ENCODE results near the gene SNX33. TPM values are rescaled to one million over a fixed set of nuclear protein-coding genes. Genes with fewer than 3 reads are reported as not detected.

SNX33 gene
- total RNA-seq, 1 experiment from 2014 or later, result 19.8 TPM

DNA sequence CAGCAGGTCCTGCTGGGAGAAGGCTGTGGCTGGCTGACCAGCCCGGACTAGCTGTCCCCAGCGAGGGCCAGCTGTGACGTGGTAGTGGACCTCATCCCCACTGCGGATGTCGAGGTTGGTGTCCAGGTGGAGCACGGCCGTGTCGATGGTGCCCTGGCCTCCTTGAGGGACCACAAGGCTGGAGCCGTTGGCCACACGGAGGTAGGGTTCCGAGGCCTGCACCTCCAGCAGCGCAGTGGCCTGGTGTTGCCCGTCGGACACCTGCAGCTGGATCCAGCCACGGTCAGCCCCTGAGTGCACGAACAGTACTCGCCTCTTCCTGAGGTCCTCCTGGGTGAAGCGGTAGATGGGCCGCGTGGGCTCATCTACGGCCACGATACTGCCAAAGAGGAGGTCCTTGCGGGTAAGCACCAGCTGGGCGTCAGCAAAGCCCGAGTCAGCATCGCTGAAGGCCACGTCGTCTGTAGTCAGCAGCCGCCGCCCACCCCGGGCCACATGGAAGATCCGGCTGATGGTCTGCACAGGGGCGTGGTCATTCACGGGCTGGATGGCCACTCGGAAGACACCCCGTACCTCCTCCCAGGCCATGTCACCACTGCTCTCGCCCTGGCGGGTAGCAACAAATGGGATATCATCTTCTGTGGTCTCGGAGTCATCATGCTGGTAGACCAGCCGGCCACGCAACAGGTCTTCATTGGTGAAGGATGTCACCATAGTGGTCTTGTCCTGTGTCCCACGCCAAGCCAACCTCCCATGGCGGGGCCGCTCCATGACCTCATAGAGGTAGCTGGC is 40.0 kb downstream of the SNX33 start:
- Mint-ChIP-seq H3K36me3 (peaks cover 3% of the 10 kb centered on the region; the same call in 1 of the 2 replicates), H3K4me1 (peaks cover 13% of the 10 kb centered on the region), H3K9me3 (peaks cover 3% of the 10 kb centered on the region; the same call in 1 of the 2 replicates), H3K4me3 (no peak overlapping the region), H3K27me3 (ENCODE audit: low read depth) (peaks cover 6% of the 10 kb centered on the region; the same call in 1 of the 2 replicates), H3K27ac (no peak overlapping the region)
- DNase-seq (ENCODE audit: low spot score) (no peak), ATAC-seq (no peak)
- CTCF ChIA-PET, result interaction anchor here (0.9 to 1.2 kb wide), 3 partner anchors 9 to 45 kb away, joined by 3 read pairs; no protein-coding TSS in a partner anchor
- TF ChIP-seq, protein P1, sequence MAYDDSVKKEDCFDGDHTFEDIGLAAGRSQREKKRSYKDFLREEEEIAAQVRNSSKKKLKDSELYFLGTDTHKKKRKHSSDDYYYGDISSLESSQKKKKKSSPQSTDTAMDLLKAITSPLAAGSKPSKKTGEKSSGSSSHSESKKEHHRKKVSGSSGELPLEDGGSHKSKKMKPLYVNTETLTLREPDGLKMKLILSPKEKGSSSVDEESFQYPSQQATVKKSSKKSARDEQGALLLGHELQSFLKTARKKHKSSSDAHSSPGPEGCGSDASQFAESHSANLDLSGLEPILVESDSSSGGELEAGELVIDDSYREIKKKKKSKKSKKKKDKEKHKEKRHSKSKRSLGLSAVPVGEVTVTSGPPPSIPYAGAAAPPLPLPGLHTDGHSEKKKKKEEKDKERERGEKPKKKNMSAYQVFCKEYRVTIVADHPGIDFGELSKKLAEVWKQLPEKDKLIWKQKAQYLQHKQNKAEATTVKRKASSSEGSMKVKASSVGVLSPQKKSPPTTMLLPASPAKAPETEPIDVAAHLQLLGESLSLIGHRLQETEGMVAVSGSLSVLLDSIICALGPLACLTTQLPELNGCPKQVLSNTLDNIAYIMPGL (CRISPR knock-in tag; IDR thresholded peaks at IDR 0.05), result no peak
- TF ChIP-seq SMAD4 (CRISPR knock-in tag; IDR thresholded peaks at IDR 0.05), result no peak
- no peak for TF ChIP-seq RELA (CRISPR knock-in tag; IDR thresholded peaks at IDR 0.05; ENCODE audit: borderline replicate concordance)
- TF ChIP-seq, protein P2, sequence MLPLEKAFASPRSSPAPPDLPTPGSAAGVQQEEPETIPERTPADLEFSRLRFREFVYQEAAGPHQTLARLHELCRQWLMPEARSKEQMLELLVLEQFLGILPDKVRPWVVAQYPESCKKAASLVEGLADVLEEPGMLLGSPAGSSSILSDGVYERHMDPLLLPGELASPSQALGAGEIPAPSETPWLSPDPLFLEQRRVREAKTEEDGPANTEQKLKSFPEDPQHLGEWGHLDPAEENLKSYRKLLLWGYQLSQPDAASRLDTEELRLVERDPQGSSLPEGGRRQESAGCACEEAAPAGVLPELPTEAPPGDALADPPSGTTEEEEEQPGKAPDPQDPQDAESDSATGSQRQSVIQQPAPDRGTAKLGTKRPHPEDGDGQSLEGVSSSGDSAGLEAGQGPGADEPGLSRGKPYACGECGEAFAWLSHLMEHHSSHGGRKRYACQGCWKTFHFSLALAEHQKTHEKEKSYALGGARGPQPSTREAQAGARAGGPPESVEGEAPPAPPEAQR (CRISPR knock-in tag; IDR thresholded peaks at IDR 0.05), result no peak
- TF ChIP-seq FOXK1 (CRISPR knock-in tag; IDR thresholded peaks at IDR 0.05), result no peak
- no peak for TF ChIP-seq PRRX2 (CRISPR knock-in tag; IDR thresholded peaks at IDR 0.05)
- TF ChIP-seq TEAD4 (CRISPR knock-in tag; IDR thresholded peaks at IDR 0.05), result no peak
- TF ChIP-seq, protein P3, sequence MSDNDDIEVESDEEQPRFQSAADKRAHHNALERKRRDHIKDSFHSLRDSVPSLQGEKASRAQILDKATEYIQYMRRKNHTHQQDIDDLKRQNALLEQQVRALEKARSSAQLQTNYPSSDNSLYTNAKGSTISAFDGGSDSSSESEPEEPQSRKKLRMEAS (CRISPR knock-in tag; IDR thresholded peaks at IDR 0.05), result no peak
- TF ChIP-seq TEAD1 (CRISPR knock-in tag; IDR thresholded peaks at IDR 0.05), result no peak
- TF ChIP-seq RORB (CRISPR knock-in tag; IDR thresholded peaks at IDR 0.05), result no peak
- TF ChIP-seq NFATC4 (CRISPR knock-in tag; IDR thresholded peaks at IDR 0.05), result no peak
- TF ChIP-seq, protein P4, sequence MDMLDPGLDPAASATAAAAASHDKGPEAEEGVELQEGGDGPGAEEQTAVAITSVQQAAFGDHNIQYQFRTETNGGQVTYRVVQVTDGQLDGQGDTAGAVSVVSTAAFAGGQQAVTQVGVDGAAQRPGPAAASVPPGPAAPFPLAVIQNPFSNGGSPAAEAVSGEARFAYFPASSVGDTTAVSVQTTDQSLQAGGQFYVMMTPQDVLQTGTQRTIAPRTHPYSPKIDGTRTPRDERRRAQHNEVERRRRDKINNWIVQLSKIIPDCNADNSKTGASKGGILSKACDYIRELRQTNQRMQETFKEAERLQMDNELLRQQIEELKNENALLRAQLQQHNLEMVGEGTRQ (CRISPR knock-in tag; IDR thresholded peaks at IDR 0.05), result no peak
- TF ChIP-seq NFE2L1 (CRISPR knock-in tag; IDR thresholded peaks at IDR 0.05), result no peak
- TF ChIP-seq, protein P5, sequence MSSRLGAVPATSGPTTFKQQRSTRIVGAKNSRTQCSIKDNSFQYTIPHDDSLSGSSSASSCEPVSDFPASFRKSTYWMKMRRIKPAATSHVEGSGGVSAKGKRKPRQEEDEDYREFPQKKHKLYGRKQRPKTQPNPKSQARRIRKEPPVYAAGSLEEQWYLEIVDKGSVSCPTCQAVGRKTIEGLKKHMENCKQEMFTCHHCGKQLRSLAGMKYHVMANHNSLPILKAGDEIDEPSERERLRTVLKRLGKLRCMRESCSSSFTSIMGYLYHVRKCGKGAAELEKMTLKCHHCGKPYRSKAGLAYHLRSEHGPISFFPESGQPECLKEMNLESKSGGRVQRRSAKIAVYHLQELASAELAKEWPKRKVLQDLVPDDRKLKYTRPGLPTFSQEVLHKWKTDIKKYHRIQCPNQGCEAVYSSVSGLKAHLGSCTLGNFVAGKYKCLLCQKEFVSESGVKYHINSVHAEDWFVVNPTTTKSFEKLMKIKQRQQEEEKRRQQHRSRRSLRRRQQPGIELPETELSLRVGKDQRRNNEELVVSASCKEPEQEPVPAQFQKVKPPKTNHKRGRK (CRISPR knock-in tag; IDR thresholded peaks at IDR 0.05; ENCODE audit: borderline replicate concordance), result no peak
- no peak for TF ChIP-seq ZNF671 (CRISPR knock-in tag; IDR thresholded peaks at IDR 0.05)
- TF ChIP-seq, protein P6, sequence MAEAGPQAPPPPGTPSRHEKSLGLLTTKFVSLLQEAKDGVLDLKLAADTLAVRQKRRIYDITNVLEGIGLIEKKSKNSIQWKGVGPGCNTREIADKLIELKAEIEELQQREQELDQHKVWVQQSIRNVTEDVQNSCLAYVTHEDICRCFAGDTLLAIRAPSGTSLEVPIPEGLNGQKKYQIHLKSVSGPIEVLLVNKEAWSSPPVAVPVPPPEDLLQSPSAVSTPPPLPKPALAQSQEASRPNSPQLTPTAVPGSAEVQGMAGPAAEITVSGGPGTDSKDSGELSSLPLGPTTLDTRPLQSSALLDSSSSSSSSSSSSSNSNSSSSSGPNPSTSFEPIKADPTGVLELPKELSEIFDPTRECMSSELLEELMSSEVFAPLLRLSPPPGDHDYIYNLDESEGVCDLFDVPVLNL (CRISPR knock-in tag; IDR thresholded peaks at IDR 0.05; ENCODE audit: borderline replicate concordance, low read depth), result no peak
- TF ChIP-seq NR2C2 (CRISPR knock-in tag; IDR thresholded peaks at IDR 0.05), result no peak
- no peak for TF ChIP-seq NR1H2 (CRISPR knock-in tag; IDR thresholded peaks at IDR 0.05)
- no peak for TF ChIP-seq CBFB (CRISPR knock-in tag; IDR thresholded peaks at IDR 0.05; ENCODE audit: low read depth)
- POLR2A ChIA-PET, result no interaction called here

Data from WTC11 (cell line).